ENCODE results near the gene GALP. TPM values are rescaled to one million over a fixed set of nuclear protein-coding genes. Genes with fewer than 3 reads are reported as not detected.

The GALP gene
- total RNA-seq, 1 experiment from 2014 or later = not detected

GRCh38 chr19:56153507-56153906, 22.3 kb upstream of the GALP start:
- Histone ChIP-seq H3K9me3 (ENCODE audit: low read length) (no peaks in the 10 kb centered on the region), H3F3A (ENCODE audit: low read length, unreplicated experiment) (no peaks in the 10 kb centered on the region), H3K9ac (ENCODE audit: low read length) (no peak overlapping the region), H2AFZ (ENCODE audit: low read length) (no peak overlapping the region), H4K20me1 (ENCODE audit: low read length) (0 out of 2 replicates have a peak, but pooled peaks cover 8% of the 10 kb centered on the region), H3K36me3 (ENCODE audit: low read depth, low read length) (peaks cover 22% of the 10 kb centered on the region), H3K4me1 (ENCODE audit: insufficient read depth, low read length) (no peaks in the 10 kb centered on the region), H3K4me2 (ENCODE audit: low read length) (no peak overlapping the region), H3K27me3 (ENCODE audit: low read length) (no peaks in the 10 kb centered on the region), H3K9me2 (replicated peaks; ENCODE audit: low read length) (no peaks in the 10 kb centered on the region), H3K27ac (ENCODE audit: low read length) (no peak overlapping the region), H3K79me2 (ENCODE audit: low read length) (peaks cover 21% of the 10 kb centered on the region), H3K4me3 (ENCODE audit: low read length) (no peak overlapping the region)
- DNase-seq (no peak), ATAC-seq (no peak)
- intact Hi-C loops (cut with micrococcal nuclease) = no loop called here
- BruUV-seq (replicated peaks) = no TSS peak
- POLR2A ChIA-PET (ENCODE audit: unreplicated experiment) = no interaction called here
- CTCF ChIA-PET = no interaction called here
- no peak for TF ChIP-seq CTCF (conservative IDR thresholded peaks at IDR 0.05; ENCODE audit: low read depth, low read length)
- TF ChIP-seq EZH2 (IDR thresholded peaks at IDR 0.05; ENCODE audit: low read length, unreplicated experiment) = no peak
- no peak for TF ChIP-seq EZH2phosphoT487 (IDR thresholded peaks at IDR 0.05; ENCODE audit: borderline replicate concordance, low read length)

- no peaks in the 10 kb centered on the region for H3K27me3 ChIP-seq (ENCODE audit: low read length)
- no peak overlapping the region for H3K4me3 ChIP-seq (ENCODE audit: low read length)
- CTCF ChIA-PET = no interaction called here
- H3K4me1 ChIP-seq (ENCODE audit: insufficient read depth, low read length) = no peaks in the 10 kb centered on the region
- H3K27ac ChIP-seq (ENCODE audit: low read length) = no peak overlapping the region
- H3F3A ChIP-seq (ENCODE audit: low read length, unreplicated experiment) = no peaks in the 10 kb centered on the region
- H3K9me2 ChIP-seq (replicated peaks; ENCODE audit: low read length) = no peaks in the 10 kb centered on the region
- no peak for TF ChIP-seq EZH2 (IDR thresholded peaks at IDR 0.05; ENCODE audit: low read length, unreplicated experiment)
- no peak for TF ChIP-seq EZH2phosphoT487 (IDR thresholded peaks at IDR 0.05; ENCODE audit: borderline replicate concordance, low read length)
- peak; percentile 57 for TF ChIP-seq CTCF (conservative IDR thresholded peaks at IDR 0.05; ENCODE audit: low read depth, low read length)
- intact Hi-C loops (cut with micrococcal nuclease) = no loop called here
- no peak overlapping the region for H2AFZ ChIP-seq (ENCODE audit: low read length)
- H3K4me2 ChIP-seq (ENCODE audit: low read length) = no peak overlapping the region
- H3K36me3 ChIP-seq (ENCODE audit: low read depth, low read length) = peaks cover 23% of the 10 kb centered on the region
- DNase-seq = no peak
- H3K9me3 ChIP-seq (ENCODE audit: low read length) = no peaks in the 10 kb centered on the region
- 0 out of 2 replicates have a peak, but pooled peaks cover 8% of the 10 kb centered on the region for H4K20me1 ChIP-seq (ENCODE audit: low read length)
- peaks cover 13% of the 10 kb centered on the region for H3K79me2 ChIP-seq (ENCODE audit: low read length)
- ATAC-seq = no peak
- POLR2A ChIA-PET (ENCODE audit: unreplicated experiment) = no interaction called here
- H3K9ac ChIP-seq (ENCODE audit: low read length) = no peak overlapping the region
- BruUV-seq (replicated peaks) = no TSS peak
Measured at GRCh38 chr19:56155124-56155687, 20.6 kb upstream of the GALP start.

- H3K79me2 ChIP-seq (ENCODE audit: low read length) = 0 out of 2 replicates have a peak, but pooled peaks cover 8% of the 10 kb centered on the region
- no TSS peak for BruUV-seq (replicated peaks)
- ATAC-seq (no peak), DNase-seq (no peak)
- ChIA-PET CTCF (no interaction called here), POLR2A (ENCODE audit: unreplicated experiment) (no interaction called here)
- intact Hi-C loops (cut with micrococcal nuclease) = no loop called here
- TF ChIP-seq EZH2 (IDR thresholded peaks at IDR 0.05; ENCODE audit: low read length, unreplicated experiment) = no peak
- no peak for TF ChIP-seq EZH2phosphoT487 (IDR thresholded peaks at IDR 0.05; ENCODE audit: borderline replicate concordance, low read length)
- TF ChIP-seq CTCF (conservative IDR thresholded peaks at IDR 0.05; ENCODE audit: low read depth, low read length) = no peak
- no peak overlapping the region for H3K4me2 ChIP-seq (ENCODE audit: low read length)
- no peak overlapping the region for H3K9ac ChIP-seq (ENCODE audit: low read length)
- no peak overlapping the region for H3K27ac ChIP-seq (ENCODE audit: low read length)
- H3K9me3 ChIP-seq (ENCODE audit: low read length) = no peaks in the 10 kb centered on the region
- no peaks in the 10 kb centered on the region for H3K27me3 ChIP-seq (ENCODE audit: low read length)
- no peak overlapping the region for H3K4me3 ChIP-seq (ENCODE audit: low read length)
- peaks cover 23% of the 10 kb centered on the region for H3K36me3 ChIP-seq (ENCODE audit: low read depth, low read length)
- H3F3A ChIP-seq (ENCODE audit: low read length, unreplicated experiment) = no peaks in the 10 kb centered on the region
- no peaks in the 10 kb centered on the region for H3K4me1 ChIP-seq (ENCODE audit: insufficient read depth, low read length)
- no peak overlapping the region for H2AFZ ChIP-seq (ENCODE audit: low read length)
- H4K20me1 ChIP-seq (ENCODE audit: low read length) = 0 out of 2 replicates have a peak, but pooled peaks cover 8% of the 10 kb centered on the region
- H3K9me2 ChIP-seq (replicated peaks; ENCODE audit: low read length) = no peaks in the 10 kb centered on the region
Measured at GRCh38 chr19:56156768-56157167, 19.0 kb upstream of the GALP start.
